NOMO-1 (cell line): ENCODE measurements around the gene ALDH1A3.

ENCODE experiments used
- DNase-seq, 2 experiments: peaks; one replicate each; lab custom pipeline; 2025; ENCODE audit not compliant: unreplicated experiment in 2 of 2; lab: John Stamatoyannopoulos, UW

ALDH1A3 gene

GRCh38 chr15:100858294-100858693 is 21.3 kb upstream of the ALDH1A3 start:
- no peak for DNase-seq

- no peak for DNase-seq
Observed at GRCh38 chr15:100859970-100860828, 19.4 kb upstream of the ALDH1A3 start.

GRCh38 chr15:100860829-100861510 is 18.7 kb upstream of the ALDH1A3 start:
- DNase-seq = no peak

GRCh38 chr15:100861511-100861991 is 18.1 kb upstream of the ALDH1A3 start:
- no peak for DNase-seq

- DNase-seq = no peak
Observed at GRCh38 chr15:100862162-100862561, 17.5 kb upstream of the ALDH1A3 start.

GRCh38 chr15:100863075-100863795 is 16.4 kb upstream of the ALDH1A3 start:
- no peak for DNase-seq

- no peak for DNase-seq
Observed at GRCh38 chr15:100863796-100864267, 15.8 kb upstream of the ALDH1A3 start.

- DNase-seq = no peak
Observed at GRCh38 chr15:100866386-100867330, 13.0 kb upstream of the ALDH1A3 start.

GRCh38 chr15:100867433-100867832 is 12.2 kb upstream of the ALDH1A3 start:
- no peak for DNase-seq

- peak; percentile 19 to 31 for DNase-seq
Observed at GRCh38 chr15:100869151-100869999, 10.3 kb upstream of the ALDH1A3 start.

- peak; percentile 79 to 96 for DNase-seq
Observed at GRCh38 chr15:100873029-100873677, 6.5 kb upstream of the ALDH1A3 start.

GRCh38 chr15:100875495-100875894 is 4.1 kb upstream of the ALDH1A3 start:
- no peak for DNase-seq

GRCh38 chr15:100875976-100876375 is 3.7 kb upstream of the ALDH1A3 start:
- DNase-seq = no peak

GRCh38 chr15:100877551-100877950 is 2.1 kb upstream of the ALDH1A3 start:
- no peak for DNase-seq

- no peak for DNase-seq
Observed at GRCh38 chr15:100878130-100878529, 1.5 kb upstream of the ALDH1A3 start.

GRCh38 chr15:100878648-100879047 is 983 bp upstream of the ALDH1A3 start:
- DNase-seq = no peak

- DNase-seq = peak in 1 of 2 experiments; percentile 42
Observed at GRCh38 chr15:100879061-100879463, 569 bp upstream of the ALDH1A3 start.

- no peak for DNase-seq
Observed at GRCh38 chr15:100880139-100880896, 687 bp downstream of the ALDH1A3 start.
